GM21576 (cell line): ENCODE data around the gene INPP5A.
"Not testable (repeated sequence)": the region's sequence is repeated elsewhere in the genome, so short reads cannot be mapped to it uniquely, and the experiment has no call there.

Experiments used
- ATAC-seq: cut with Tn5 transposase; IDR thresholded peaks from one replicate; pipeline ENCODE4 v1.9.1; 2021; ENCODE audit warnings: mild to moderate bottlenecking, moderate library complexity; ENCODE audit not compliant: unreplicated experiment

Gene INPP5A, protein sequence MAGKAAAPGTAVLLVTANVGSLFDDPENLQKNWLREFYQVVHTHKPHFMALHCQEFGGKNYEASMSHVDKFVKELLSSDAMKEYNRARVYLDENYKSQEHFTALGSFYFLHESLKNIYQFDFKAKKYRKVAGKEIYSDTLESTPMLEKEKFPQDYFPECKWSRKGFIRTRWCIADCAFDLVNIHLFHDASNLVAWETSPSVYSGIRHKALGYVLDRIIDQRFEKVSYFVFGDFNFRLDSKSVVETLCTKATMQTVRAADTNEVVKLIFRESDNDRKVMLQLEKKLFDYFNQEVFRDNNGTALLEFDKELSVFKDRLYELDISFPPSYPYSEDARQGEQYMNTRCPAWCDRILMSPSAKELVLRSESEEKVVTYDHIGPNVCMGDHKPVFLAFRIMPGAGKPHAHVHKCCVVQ

DNA sequence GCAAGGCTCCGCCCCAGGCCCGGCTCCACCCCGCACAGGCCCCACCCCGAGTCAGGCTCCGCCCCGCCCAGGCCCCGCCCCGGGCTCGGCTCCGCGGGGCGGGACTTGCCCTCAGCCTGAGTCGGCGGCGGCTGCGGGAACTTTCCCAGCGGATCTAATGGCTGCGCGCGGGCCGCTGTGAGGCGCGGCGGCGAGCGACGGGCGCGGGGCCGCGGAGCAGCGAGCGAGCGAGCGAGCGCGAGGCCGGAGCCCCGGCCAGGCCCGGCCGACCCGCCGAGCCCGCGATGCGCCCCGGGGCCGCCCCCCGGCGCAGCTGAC lies at the start of gene INPP5A:
INPP5A (plus strand) TSS at position 104 of the 318 bp plus-strand sequence. CDS start 310 bp downstream, outside the sequence.
- ATAC-seq = no peak

DNA sequence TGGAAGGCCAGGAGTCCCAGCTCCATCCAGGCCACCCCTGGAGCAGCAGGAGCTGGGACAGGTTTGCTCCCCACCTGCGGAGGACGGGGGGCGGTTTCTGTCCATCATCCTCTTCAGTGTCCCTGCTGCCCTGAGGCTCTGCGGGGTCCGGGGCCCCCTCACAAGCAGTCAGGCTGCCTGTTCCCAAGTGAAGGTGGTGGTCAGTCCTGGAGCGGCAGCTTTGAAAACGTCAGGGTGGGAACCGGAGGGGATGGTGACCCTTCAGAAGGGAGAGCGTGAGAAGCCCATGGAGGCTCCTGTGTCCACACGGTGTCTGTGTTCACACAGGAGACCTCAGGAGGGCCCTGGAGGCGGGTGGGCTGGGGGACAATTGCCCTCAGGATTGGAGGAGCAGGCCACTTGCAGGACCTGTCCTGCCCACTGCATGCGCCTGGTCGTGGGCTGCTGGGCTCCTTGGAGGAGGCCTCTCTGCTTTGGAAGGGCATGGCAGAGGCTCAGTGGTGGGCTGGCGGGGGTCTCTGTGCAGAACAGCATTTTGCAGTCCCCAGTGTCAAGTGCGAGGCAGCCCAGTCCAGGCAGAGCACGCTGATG lies 49.3 kb upstream of the INPP5A start:
- ATAC-seq = no peak

DNA sequence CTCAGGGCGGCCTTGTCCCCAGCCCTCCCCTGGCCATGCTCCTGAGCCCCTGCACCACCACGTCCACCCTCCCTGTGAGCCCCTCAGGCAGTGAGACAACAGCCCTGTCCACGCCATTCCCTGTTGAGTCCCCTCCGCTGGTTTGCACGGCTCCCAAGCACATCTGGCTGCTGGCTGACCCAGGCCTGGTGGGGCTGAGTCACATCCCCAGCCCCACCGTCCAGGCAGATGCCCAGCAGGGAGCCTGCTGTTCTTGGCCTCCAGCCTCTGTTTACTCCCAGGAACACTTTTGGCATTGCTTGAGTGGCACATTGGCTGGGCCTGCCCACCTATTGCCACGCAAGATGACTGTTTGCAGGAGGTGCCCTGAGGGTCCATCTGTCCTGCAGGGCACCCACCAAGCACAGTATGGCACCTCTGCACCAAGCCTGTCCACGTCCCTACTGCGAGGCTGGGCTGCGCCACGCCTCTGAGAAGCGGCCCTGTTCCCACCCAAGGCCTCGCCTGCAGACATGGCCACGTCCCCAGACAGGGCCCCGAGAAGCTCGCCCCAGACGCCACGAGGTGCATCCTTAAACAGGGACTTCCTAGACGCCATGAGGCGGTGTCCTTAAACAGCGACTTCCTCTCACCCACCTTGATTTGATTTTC lies 48.4 kb upstream of the INPP5A start:
- ATAC-seq = no peak

DNA sequence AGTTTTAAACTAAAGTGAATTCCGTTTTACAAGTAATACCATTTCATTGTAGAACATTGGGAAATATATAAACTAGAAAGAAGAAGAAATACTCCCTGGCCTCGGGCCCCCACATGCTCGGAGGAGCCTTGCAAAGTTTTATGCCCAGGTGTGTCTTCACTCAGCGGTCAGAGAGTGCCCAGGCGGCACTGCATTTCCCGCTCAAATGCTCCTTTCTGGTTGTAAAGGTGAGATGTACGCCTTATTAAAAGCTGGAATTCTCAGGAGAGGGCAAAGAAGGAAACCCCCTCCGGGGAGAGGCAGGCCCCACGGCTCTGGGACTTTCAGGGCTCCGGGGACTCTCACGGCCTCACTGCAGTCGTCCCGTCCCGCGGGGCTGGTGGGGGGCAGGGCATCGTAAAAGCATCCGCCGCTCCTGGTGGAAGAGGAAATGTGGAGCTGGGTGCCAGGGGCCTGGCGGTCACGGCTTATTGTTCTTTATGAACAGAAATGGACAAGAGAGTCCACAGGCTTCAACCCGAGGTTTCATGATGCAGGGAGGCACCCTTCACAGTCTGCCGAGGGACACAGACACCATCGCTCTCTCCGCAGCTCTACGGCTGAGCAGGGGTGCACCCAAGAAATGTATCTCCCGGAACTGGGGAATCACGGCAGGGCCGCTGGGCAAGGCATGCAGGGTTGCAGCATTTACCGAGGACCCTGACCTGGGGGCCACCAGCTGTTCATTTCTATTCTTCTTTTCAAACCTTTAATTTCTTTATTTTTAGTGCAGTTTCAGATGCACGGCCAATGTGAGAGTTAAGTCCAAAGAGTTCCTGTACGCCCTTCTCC lies 47.7 kb upstream of the INPP5A start:
- ATAC-seq = no peak

DNA sequence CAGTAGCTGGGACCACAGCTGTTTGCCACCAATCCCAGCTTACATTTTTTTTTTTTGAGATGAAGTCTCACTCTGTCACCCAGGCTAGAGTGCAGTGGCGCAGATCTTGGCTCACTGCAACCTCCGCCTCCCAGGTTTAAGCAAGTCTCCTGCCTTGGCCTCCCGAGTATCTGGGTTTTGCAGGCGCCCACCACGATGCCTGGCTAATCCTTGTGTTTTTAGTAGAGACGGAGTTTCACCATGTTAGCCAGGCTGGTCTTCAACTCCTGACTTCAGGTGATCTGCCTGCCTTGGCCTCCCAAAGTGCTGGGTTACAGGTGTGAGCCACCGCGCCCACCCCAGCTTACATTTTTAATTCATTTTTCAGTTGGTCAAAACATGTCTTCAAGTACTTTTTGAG lies 46.1 kb upstream of the INPP5A start:
- not testable (repeated sequence) for ATAC-seq

DNA sequence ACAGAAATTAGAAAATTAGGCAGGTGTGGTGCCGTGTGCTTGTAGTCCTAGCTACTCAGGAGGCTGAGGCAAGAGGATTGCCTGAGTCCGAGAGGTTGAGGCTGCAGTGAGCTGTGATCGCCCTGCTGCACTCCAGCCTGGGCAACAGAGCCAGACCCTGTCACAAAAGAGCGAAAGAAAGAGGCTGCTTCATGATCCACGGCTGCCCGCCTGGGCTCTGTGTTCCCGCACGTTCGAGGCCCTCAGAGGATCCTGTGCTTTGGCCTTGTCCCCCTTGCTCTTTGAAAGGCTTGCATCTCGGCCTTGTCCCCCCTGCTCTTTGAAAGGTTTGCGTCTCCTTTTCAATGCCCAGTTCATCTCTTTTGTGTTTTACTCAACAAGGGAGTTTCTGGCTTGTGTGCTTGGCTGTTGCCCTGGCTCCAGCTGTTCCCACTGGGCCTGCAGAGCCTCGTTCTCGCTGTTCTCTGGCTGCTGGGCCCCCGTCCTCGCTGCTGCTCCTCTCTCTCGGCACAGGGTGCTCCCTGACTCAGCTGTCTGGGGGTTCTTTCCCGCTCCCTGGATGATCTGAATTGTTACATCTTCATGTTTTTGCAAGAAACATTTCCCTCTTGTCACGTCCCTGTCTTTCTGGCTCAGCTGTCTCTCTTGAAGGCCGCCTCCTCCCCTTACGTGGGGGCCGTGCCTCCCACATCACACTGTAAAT lies 45.1 kb upstream of the INPP5A start:
- no peak for ATAC-seq

DNA sequence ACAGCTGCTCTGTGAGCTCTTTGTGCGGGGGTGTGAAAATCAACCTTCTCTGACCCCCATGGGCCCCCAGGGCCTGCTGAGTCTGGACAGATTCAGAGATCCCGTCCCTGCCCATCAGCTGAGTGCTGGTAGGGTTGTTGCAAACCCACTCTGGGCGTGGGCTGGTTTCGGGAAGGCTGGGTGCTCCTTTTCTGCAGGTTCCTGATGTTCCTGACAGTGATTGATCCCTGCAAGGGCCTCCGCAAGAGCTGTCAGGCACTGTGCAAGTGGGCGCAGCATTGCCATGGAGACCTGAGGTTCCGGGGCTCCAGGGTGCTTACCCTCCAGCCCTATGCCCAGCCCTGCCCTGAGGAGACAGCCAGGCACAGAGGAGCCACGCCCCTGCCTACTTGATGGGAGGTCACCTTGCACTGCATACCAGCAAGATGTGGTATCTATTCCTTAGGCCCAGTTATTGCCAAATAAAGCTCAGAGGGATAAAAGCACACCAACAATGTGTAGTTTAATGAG lies 44.3 kb upstream of the INPP5A start:
- no peak for ATAC-seq

DNA sequence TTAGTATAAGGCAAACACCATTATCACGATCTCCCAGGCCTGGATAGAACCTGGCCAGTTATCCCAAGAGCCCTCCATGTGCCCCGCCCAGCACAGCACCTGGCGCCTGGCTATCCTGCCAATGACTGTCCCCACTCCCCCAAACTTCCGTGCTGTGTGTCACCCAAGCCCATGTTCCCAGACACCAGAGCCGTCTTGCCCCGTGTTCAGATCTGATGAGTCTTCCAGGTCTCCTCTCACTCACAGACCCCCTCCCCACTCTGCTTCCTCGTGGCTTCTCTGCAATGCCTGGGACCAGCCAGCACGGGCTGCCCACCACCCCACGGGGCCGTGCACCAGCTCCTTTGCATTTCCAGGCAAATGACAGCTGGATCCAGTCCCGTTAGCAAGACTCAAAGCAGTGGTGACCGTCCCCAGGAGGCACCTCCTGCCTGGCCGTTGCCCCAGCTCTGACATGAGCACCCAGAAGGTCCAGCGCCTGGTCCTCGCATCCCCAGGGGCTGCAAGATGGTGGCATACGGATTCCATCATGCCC lies 43.8 kb upstream of the INPP5A start:
- ATAC-seq = no peak

DNA sequence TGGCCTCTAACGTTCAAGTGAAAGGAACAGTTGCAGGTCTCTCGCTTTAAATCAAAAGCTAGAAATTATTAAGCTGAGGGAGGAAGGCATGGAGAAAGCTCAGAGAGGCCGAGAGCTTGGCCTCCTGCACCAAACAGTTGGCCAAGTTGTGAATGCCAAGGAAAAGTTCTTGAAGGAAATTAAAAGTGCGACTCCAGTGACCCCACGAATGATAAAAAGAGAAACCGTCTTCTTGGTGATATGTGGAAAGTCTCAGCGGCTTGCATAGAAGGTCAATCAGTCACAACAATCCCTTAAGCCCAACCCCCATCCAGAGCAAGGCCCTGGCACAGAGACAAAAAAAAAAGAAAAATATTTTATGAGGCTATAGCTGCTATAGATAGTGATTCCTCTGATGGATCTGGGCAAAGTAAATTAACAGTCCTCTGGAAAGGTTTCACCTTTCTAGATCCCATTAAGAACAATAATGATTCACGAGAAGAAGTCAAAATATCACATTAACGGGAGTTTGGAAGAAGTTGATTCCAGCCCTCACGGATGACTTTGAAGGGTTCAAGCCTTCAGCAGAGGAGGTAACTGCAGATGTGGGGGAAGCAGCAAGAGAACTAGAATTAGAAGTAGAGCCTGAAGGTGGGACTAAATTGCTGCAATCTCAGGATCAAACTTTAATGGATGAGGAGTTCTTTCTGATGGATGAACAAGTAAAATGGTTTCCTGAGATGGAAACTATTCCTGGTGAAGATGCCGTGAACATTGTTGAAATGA lies 42.5 kb upstream of the INPP5A start:
- ATAC-seq = no peak

DNA sequence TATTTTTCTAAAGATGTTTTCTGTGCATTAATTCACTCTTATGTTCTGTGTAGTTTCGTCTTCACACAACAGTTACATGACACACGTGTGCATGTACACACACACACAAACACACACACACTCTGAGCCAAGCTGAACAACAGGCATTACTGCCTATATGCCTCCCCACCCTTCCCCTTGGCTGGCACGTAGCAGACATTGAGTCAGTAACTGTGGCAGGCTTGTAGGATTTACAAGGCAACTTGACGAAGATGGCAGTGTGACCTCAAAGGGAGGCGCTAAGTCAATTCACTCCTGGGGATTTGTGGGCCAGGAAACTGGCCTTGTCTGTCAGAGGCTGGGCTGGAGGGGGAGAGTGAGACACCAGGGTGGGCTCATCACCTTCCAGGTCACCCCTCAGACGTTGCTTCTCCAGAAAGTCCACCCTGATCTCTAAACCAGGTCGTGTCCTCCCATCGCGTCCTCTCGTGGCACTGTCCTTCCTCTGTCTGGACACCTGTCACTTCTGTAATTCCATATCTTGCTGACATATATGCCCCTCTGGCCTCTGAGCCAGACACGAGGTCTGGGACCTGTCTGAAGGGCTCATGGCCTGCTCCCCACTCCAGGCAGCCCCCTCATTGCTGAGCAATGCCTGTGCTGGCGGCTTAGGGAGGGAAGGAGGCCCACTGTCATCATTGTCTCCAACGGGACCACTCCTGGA lies 41.1 kb upstream of the INPP5A start:
- no peak for ATAC-seq

DNA sequence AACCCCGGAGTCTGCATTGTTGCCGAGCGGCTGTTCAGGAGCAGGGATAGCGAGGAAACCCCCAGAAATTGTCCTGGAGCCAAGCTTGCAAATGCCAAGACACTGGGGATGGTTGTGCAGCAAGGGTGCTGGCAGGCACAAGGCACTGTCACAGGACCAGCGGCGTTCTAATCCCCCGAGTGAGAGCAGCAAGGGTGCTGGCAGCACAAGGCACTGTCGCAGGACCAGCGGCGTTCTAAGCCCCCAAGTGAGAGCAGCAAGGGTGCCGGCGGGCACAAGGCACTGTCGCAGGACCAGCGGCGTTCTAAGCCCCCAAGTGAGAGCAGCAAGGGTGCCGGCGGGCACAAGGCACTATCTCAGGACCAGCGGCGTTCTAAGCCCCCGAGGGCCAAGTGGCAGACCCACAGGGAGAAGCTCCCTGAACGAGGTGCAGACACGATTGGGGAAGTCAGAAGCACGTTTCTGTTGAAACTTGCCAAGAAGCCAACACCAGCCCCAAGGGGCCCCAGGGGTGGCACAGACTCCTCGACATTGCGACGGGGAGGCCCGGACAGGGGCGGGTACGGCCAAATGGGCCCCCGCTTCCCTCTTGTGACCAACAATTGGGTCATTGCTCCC lies 40.4 kb upstream of the INPP5A start:
- ATAC-seq = no peak

DNA sequence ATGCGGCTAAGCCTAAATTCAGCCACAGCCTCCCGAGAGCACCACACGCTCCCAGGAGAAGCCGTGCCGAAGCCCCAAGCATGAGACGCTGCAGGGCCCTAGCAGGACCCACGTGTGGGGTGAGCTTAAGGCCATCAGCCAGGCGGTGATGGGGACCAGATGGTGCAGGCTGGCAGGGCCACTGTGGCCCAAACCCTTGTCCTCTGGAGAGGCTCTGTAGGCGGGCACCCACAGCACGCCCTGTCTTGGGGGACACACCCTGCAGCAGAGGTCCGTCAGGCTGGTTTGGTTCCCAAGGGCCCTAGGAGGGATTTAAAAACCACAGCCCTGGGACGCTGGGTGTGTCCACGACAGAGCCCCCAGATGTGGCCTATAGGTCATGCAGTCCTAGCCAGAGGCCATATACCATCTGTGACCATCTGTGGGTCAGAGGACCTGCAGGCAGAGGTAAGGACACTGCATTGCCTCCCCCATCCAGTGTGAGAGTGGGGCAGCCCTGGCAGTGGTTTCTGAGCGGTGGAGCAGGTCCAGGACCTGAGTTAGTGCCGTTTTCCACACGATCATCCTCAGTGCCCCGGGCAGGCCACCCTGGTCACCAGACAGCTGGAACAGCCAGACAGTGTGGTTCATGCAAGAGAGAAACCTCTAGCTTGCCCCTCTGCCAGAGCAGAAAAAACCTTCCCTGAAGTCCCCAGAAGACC lies 39.6 kb upstream of the INPP5A start:
- ATAC-seq = no peak

DNA sequence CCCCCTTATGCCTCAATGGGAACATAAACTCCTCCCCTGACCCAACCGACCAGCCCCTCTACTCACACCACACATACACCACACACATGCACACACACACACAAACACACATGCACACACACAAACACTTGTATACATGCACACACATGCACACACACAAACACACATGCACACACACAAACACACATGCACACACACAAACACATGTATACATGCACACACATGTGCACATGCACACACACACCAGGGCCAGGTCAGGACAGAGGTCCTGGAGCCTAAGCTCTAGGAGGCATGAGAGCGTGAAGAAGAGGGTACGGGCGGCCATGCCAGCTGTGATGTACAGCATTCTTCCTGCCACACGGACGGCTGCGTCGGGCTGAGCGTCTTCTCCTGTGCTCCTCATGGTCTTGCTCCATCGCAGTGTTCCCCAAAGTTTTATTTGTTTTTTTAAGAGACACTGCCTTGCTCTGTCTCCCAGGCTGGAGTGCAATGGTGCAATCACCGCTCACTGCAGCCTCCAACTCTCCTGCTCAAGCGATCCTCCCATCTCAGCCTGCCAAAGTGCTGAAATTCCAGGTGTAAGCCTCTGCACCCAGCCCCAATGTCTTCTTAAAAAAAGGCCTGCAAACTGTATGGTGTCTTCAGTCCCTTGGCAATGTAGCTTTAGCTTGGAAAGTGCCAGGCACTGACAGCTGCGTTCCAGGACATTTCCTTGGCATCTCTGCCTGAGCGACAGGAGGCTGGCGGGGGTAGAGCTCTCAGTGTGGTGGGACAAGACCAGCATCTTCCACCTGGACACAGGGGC lies 38.8 kb upstream of the INPP5A start:
- ATAC-seq = no peak

DNA sequence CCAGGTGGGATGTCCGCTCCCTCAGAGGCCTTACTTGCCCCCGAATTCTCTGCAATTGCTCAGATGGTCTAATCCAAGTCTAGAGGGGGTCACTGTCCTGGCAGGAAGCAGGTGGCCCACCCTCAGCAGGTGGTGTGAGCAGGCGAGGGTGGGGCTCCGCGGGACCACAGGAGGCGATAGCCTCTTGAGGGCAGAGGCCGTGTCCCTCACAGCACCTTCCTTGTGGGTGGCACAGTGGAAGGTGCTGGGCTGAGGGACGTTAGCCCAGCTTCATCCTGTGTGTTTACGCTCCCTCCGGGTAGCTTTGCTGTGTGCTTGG lies 38.3 kb upstream of the INPP5A start:
- no peak for ATAC-seq

DNA sequence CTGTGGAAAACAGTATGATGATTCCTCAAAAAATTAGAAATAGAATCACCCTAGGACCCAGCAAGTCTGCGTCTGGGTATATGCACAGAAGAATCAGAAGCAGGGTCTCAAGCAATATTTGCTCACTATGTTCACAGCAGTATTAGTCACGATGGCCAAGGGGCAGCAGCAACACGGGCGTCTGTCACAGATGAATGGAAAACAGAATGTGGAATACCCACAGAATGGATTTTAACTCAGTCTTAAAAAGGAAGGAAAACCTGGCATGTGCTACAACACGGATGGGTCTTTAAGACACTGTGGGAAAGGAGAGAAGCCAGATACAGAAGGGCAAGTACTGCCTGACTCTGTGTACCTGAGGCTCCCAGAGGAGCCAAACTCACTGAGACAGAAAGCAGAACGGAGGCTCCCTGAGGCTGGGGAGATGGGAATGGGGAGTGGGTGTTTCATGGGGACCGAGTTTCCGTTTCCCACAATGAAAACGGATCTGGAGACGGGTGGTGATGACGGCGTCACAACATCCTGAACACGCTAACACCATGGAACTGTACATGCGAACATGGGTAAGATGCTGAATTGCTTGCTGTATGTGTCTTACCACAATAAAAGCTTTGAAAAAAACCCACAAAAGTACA lies 36.7 kb upstream of the INPP5A start:
- no peak for ATAC-seq

DNA sequence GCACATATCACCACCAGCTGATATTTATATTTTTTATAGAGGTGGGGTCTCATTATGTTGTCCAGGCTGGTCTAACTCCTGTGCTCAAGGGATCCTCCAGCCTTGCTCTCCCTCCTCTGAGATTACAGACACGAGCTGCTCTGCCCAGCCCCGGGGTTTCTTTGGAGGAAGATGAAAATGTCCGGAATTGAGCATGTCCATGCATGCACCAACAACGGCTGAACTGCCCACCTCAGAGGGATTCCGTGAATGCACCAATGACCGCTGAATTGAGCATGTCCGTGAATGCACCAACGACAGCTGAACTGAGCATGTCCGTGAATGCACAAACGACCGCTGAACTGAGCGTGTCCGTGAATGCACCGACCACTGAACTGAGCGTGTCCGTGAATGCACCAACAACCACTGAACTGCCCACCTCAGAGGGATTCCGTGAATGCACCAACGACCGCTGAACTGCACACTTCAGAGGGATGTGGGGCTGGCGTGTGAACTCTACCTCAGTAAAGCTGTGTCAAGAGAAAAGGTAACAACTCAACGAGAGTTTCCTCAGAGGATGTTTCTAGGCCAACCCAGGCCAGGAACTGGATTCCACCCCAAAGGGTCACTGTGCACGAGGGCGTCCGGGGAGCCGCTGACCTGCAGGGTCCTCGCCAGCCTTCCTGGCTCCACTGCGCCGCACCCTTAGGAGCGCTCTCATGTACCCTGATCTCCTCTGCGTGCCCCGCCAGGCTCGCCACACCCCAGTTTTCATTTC lies 34.9 kb upstream of the INPP5A start:
- ATAC-seq = no peak
